H9 (cell line): ENCODE measurements around the gene TMX1. TPM values are rescaled to one million over a fixed set of nuclear protein-coding genes. Genes with fewer than 3 reads are reported as not detected.

Experiments used
- DNase-seq: peaks from one replicate; pipeline ENCODE4 v3.0.0-alpha.2; 2017
- H2AFZ ChIP-seq: one replicate; pipeline ENCODE4 v1.6.1; 2013; ENCODE audit warnings: mild to moderate bottlenecking, low read length, control low read depth, moderate library complexity
- H2AK5ac ChIP-seq: 2 replicates; pipeline ENCODE4 v1.6.1; 2013; ENCODE audit warnings: low read length, control low read depth, mixed read lengths; ENCODE audit not compliant: insufficient read length
- H2BK120ac ChIP-seq: one replicate; pipeline ENCODE4 v1.6.1; 2013; ENCODE audit warnings: low read depth, mild to moderate bottlenecking, low read length, control low read depth, inconsistent platforms; ENCODE audit not compliant: poor library complexity, severe bottlenecking
- H2BK12ac ChIP-seq: 2 replicates; pipeline ENCODE4 v1.6.1; 2013; ENCODE audit warnings: low read length, control low read depth, mixed read lengths, low read depth; ENCODE audit not compliant: insufficient read length
- H2BK15ac ChIP-seq: 2 replicates; pipeline ENCODE4 v1.6.1; 2013; ENCODE audit warnings: low read depth, low read length, control low read depth
- H2BK20ac ChIP-seq: one replicate; pipeline ENCODE4 v1.6.1; 2013; ENCODE audit warnings: low read depth, mild to moderate bottlenecking, low read length, control low read depth, inconsistent platforms; ENCODE audit not compliant: poor library complexity, severe bottlenecking
- H2BK5ac ChIP-seq: 2 replicates; pipeline ENCODE4 v1.6.1; 2013; ENCODE audit warnings: low read length, control low read depth, mixed read lengths; ENCODE audit not compliant: insufficient read length
- H3K14ac ChIP-seq: 2 replicates; pipeline ENCODE4 v1.6.1; 2013; ENCODE audit warnings: low read length, control low read depth; ENCODE audit not compliant: insufficient read depth
- H3K18ac ChIP-seq: 2 replicates; pipeline ENCODE4 v1.6.1; 2013; ENCODE audit warnings: low read depth, mild to moderate bottlenecking, mixed read lengths, low read length, control low read depth; ENCODE audit not compliant: insufficient read length
- H3K23ac ChIP-seq: 2 replicates; pipeline ENCODE4 v1.6.1; 2013; ENCODE audit warnings: low read length, control low read depth, mixed read lengths, low read depth; ENCODE audit not compliant: insufficient read length
- H3K23me2 ChIP-seq: 2 replicates; pipeline ENCODE4 v1.6.1; 2013; ENCODE audit warnings: low read depth, mild to moderate bottlenecking, mixed read lengths, low read length, control low read depth; ENCODE audit not compliant: insufficient read length, poor library complexity, severe bottlenecking
- H3K27ac ChIP-seq: 2 replicates; pipeline ENCODE4 v1.5.1; 2013; ENCODE audit warnings: low read length, control low read depth, mixed read lengths, low read depth; ENCODE audit not compliant: insufficient read length
- H3K27me3 ChIP-seq: 2 replicates; pipeline ENCODE4 v1.6.1; 2013; ENCODE audit warnings: low read length, control low read depth, inconsistent platforms; ENCODE audit not compliant: insufficient read depth
- H3K4ac ChIP-seq: 2 replicates; pipeline ENCODE4 v1.6.1; 2013; ENCODE audit warnings: low read depth, mild to moderate bottlenecking, control low read depth, inconsistent platforms, low read length, moderate library complexity
- H3K4me1 ChIP-seq: 2 replicates; pipeline ENCODE4 v1.6.1; 2013; ENCODE audit warnings: low read length, control low read depth, inconsistent platforms; ENCODE audit not compliant: insufficient read depth
- H3K4me2 ChIP-seq: 2 replicates; pipeline ENCODE4 v1.6.1; 2013; ENCODE audit warnings: low read length, control low read depth, mixed read lengths; ENCODE audit not compliant: insufficient read length, insufficient read depth
- H3K56ac ChIP-seq: 2 replicates; pipeline ENCODE4 v1.6.1; 2013; ENCODE audit warnings: low read depth, mild to moderate bottlenecking, mixed read lengths, low read length, control low read depth; ENCODE audit not compliant: insufficient read length
- H3K79me1 ChIP-seq: 2 replicates; pipeline ENCODE4 v1.6.1; 2013; ENCODE audit warnings: low read depth, mild to moderate bottlenecking, moderate library complexity, low read length, control low read depth, inconsistent platforms; ENCODE audit not compliant: insufficient read depth, poor library complexity, severe bottlenecking
- H3K79me2 ChIP-seq: 2 replicates; pipeline ENCODE4 v1.6.1; 2013; ENCODE audit warnings: low read length, control low read depth, inconsistent platforms; ENCODE audit not compliant: insufficient read depth
- H3K9ac ChIP-seq: 2 replicates; pipeline ENCODE4 v1.6.1; 2013; ENCODE audit warnings: low read length, control low read depth, mixed read lengths; ENCODE audit not compliant: insufficient read length; ENCODE audit errors: extremely low read depth
- H3K9me3 ChIP-seq: one replicate; pipeline ENCODE4 v1.6.1; 2013; ENCODE audit warnings: low read depth, low read length, inconsistent platforms; ENCODE audit not compliant: control insufficient read depth
- H3T11ph ChIP-seq: one replicate; pipeline ENCODE4 v1.6.1; 2013; ENCODE audit warnings: mild to moderate bottlenecking, low read length, control low read depth, inconsistent platforms
- H4K20me1 ChIP-seq: one replicate; pipeline ENCODE4 v1.6.1; 2013; ENCODE audit not compliant: control insufficient read depth, insufficient read length, insufficient read depth
- H4K5ac ChIP-seq: 2 replicates; pipeline ENCODE4 v1.6.1; 2013; ENCODE audit warnings: low read depth, mild to moderate bottlenecking, mixed read lengths, low read length, control low read depth; ENCODE audit not compliant: insufficient read length
- H4K8ac ChIP-seq: replicated peaks from 2 replicates; pipeline ENCODE4 v1.6.1; 2013; ENCODE audit warnings: low read length, control low read depth, mixed read lengths, low read depth; ENCODE audit not compliant: insufficient read length
- H4K91ac ChIP-seq: 2 replicates; pipeline ENCODE4 v1.6.1; 2013; ENCODE audit warnings: low read depth, mild to moderate bottlenecking, moderate library complexity, mixed read lengths, low read length, control low read depth; ENCODE audit not compliant: insufficient read length
- H3K27ac Mint-ChIP-seq, 3 experiments: 2 replicates in 2 of 3; 3 replicates in 1 of 3; pipeline ENCODE4 v1.8.0; 2020 to 2021; ENCODE audit warnings: mixed read lengths in 3 of 3, mild to moderate bottlenecking in 1 of 3, moderate library complexity in 1 of 3
- H3K27me3 Mint-ChIP-seq: 2 replicates; pipeline ENCODE4 v1.8.0; 2021; ENCODE audit warnings: low read depth, mild to moderate bottlenecking, moderate library complexity, mixed read lengths
- H3K36me3 Mint-ChIP-seq, 3 experiments: 2 replicates in 2 of 3; 3 replicates in 1 of 3; pipeline ENCODE4 v1.8.0; 2020 to 2021; ENCODE audit warnings: low read depth in 3 of 3, mixed read lengths in 3 of 3; ENCODE audit not compliant: insufficient read depth in 1 of 3
- H3K4me1 Mint-ChIP-seq, 2 experiments: 2 replicates each; pipeline ENCODE4 v1.8.0; 2020; ENCODE audit warnings: mixed read lengths in 2 of 2
- H3K4me3 Mint-ChIP-seq, 2 experiments: 2 replicates in 1 of 2; 3 replicates in 1 of 2; pipeline ENCODE4 v1.8.0; 2020 to 2021; ENCODE audit warnings: mild to moderate bottlenecking in 2 of 2, mixed read lengths in 2 of 2, moderate library complexity in 1 of 2
- H3K9me3 Mint-ChIP-seq, 2 experiments: 2 replicates in 1 of 2; 3 replicates in 1 of 2; pipeline ENCODE4 v1.8.0; 2020; ENCODE audit warnings: mild to moderate bottlenecking in 2 of 2, mixed read lengths in 2 of 2, moderate library complexity in 1 of 2
- WGBS: extraction: QIAGEN DNeasy Blood & Tissue Kit; methylation state at CpG from one replicate; pipeline ENCODE4 v1.1.7; 2013; ENCODE audit warnings: missing lambda C conversion rate, low lambda C conversion rate, mixed read lengths; ENCODE audit not compliant: insufficient read length; ENCODE audit errors: extremely low coverage; 5-methylcytosine and 5-hydroxymethylcytosine counted together
- total RNA-seq: library from RNA; stranded (reverse); gene quantifications from 2 replicates; pipeline ENCODE4 v1.2.1, GENCODE V29; 2021
- TF ChIP-seq, protein P1 (sequence below): fragments of 200-600 bp; sonication (generic); conservative IDR thresholded peaks from 3 replicates; pipeline ENCODE4 v1.8.0; 2021; ENCODE audit warnings: antibody characterized with exemption, mild to moderate bottlenecking

Gene TMX1
- total RNA-seq, 1 experiment from 2014 or later, result 83.5 TPM

DNA sequence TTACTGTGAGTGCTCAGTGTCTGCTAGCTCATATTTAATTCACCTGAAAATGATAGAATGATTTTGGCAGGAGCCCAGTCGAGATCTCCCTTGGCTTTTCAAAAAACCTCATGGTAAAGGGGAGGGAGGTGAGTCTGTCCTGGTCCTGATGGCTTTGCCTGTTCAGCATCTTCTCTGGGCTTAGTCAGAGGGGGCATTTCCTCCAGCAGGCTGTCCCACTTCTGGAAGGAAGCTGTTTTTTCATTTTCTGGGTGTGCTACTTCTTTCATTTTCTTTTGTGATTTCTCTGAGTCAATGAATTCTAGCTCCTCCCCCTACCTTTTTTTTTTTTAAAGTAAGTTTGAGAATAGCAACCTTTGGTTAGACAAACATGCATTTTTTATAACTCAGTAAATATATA lies 58.8 kb downstream of the TMX1 start:
- Histone ChIP-seq H3K9me3 (no peaks in the 10 kb centered on the region), H2BK15ac (no peak overlapping the region), H3K27ac (no peak overlapping the region), H3T11ph (no peak overlapping the region), H3K56ac (no peak overlapping the region), H3K79me2 (0 out of 2 replicates have a peak, but pooled peaks cover 2% of the 10 kb centered on the region), H3K4me2 (no peak overlapping the region), H3K23me2 (no peaks in the 10 kb centered on the region), H3K4me1 (no peaks in the 10 kb centered on the region), H3K79me1 (no peaks in the 10 kb centered on the region), H3K9ac (no peak overlapping the region), H2BK120ac (no peak overlapping the region), H2BK5ac (no peak overlapping the region), H4K8ac (no peak overlapping the region), H3K27me3 (no peaks in the 10 kb centered on the region), H3K18ac (no peak overlapping the region), H2BK20ac (no peak overlapping the region), H4K91ac (no peak overlapping the region), H4K20me1 (no peaks in the 10 kb centered on the region), H3K14ac (no peak overlapping the region), H3K23ac (no peak overlapping the region), H2AFZ (no peak overlapping the region), H4K5ac (no peak overlapping the region), H3K4ac (no peak overlapping the region), H2AK5ac (no peak overlapping the region), H2BK12ac (no peak overlapping the region)
- no peaks in the 10 kb centered on the region for H3K9me3 Mint-ChIP-seq
- H3K36me3 Mint-ChIP-seq, result no peaks in the 10 kb centered on the region
- TF ChIP-seq, protein P1, sequence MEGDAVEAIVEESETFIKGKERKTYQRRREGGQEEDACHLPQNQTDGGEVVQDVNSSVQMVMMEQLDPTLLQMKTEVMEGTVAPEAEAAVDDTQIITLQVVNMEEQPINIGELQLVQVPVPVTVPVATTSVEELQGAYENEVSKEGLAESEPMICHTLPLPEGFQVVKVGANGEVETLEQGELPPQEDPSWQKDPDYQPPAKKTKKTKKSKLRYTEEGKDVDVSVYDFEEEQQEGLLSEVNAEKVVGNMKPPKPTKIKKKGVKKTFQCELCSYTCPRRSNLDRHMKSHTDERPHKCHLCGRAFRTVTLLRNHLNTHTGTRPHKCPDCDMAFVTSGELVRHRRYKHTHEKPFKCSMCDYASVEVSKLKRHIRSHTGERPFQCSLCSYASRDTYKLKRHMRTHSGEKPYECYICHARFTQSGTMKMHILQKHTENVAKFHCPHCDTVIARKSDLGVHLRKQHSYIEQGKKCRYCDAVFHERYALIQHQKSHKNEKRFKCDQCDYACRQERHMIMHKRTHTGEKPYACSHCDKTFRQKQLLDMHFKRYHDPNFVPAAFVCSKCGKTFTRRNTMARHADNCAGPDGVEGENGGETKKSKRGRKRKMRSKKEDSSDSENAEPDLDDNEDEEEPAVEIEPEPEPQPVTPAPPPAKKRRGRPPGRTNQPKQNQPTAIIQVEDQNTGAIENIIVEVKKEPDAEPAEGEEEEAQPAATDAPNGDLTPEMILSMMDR, result no peak
- no peak for DNase-seq
- H3K4me1 Mint-ChIP-seq, result peaks cover 15 to 19% of the 10 kb centered on the region in 2 experiments; a peak in 3 of 4 replicates
- no peak overlapping the region for H3K27ac Mint-ChIP-seq
- no CpG with 5 or more reads among the region's 1 CpG for WGBS
- H3K27me3 Mint-ChIP-seq, result no peaks in the 10 kb centered on the region
- H3K4me3 Mint-ChIP-seq, result no peak overlapping the region
